OCI-LY3 (cell line): ENCODE data around the gene GPBAR1.

Source experiments
- H2AFZ ChIP-seq: fragments of 200-600, 300-600 bp; shearing (Covaris generic); 2 replicates; pipeline ENCODE4 v1.6.0; 2014; ENCODE audit warnings: antibody characterized with exemption, low read depth, low read length
- H3K27ac ChIP-seq: fragments of 200-600, 300-600 bp; sonication (generic); 2 replicates; pipeline ENCODE4 v1.5.1; 2014; ENCODE audit warnings: mild to moderate bottlenecking, low read length, moderate library complexity, mixed read lengths
- H3K27me3 ChIP-seq: fragments of 200-600, 300-600 bp; sonication (generic); 2 replicates; pipeline ENCODE4 v1.6.1; 2014; ENCODE audit warnings: low read depth, low read length, mixed read lengths
- H3K36me3 ChIP-seq: fragments of 200-600, 300-600 bp; sonication (generic); replicated peaks from 2 replicates; pipeline ENCODE3; 2014; ENCODE audit warnings: low read depth, low read length, mixed read lengths
- H3K4me1 ChIP-seq: fragments of 300-600, 200-600 bp; sonication (generic); 2 replicates; pipeline ENCODE4 v1.6.1; 2014; ENCODE audit warnings: low read length, mixed read lengths
- H3K4me2 ChIP-seq: fragments of 200-600, 300-600 bp; sonication (generic); 2 replicates; pipeline ENCODE4 v1.6.1; 2014; ENCODE audit warnings: low read length, mixed read lengths
- H3K4me3 ChIP-seq: fragments of 300-600, 200-600 bp; sonication (generic); 2 replicates; pipeline ENCODE4 v1.5.1; 2014; ENCODE audit warnings: antibody characterized with exemption, mild to moderate bottlenecking, low read length, moderate library complexity
- H3K79me2 ChIP-seq: fragments of 300-600, 200-600 bp; shearing (Covaris generic); 2 replicates; pipeline ENCODE4 v1.6.1; 2014; ENCODE audit warnings: mild to moderate bottlenecking, low read length, mixed read lengths
- H3K9ac ChIP-seq: fragments of 300-600, 200-600 bp; shearing (Covaris generic); 2 replicates; pipeline ENCODE4 v1.6.0; 2014; ENCODE audit warnings: mild to moderate bottlenecking, low read length, moderate library complexity
- H3K9me3 ChIP-seq: fragments of 200-600, 300-600 bp; shearing (Covaris generic); 2 replicates; pipeline ENCODE4 v1.6.1; 2014; ENCODE audit warnings: low read length, mixed read lengths; ENCODE audit not compliant: insufficient read depth
- H4K20me1 ChIP-seq: fragments of 200-600, 300-600 bp; sonication (generic); 2 replicates; pipeline ENCODE4 v1.6.1; 2016; ENCODE audit warnings: low read length, mixed read lengths; ENCODE audit not compliant: insufficient read depth
- EZH2phosphoT487 ChIP-seq: fragments of 200-600 bp; shearing (Covaris generic); IDR thresholded peaks from 2 replicates; pipeline ENCODE4 v1.6.1; 2018; ENCODE audit warnings: antibody characterized with exemption, mixed run types, low read depth
- TF ChIP-seq, protein P1 (sequence below): fragments of 200-600, 300-600 bp; sonication (generic); IDR thresholded peaks from 2 replicates; pipeline ENCODE4 v1.5.1; 2014; ENCODE audit warnings: antibody characterized with exemption, low read length, low read depth

Gene GPBAR1

DNA sequence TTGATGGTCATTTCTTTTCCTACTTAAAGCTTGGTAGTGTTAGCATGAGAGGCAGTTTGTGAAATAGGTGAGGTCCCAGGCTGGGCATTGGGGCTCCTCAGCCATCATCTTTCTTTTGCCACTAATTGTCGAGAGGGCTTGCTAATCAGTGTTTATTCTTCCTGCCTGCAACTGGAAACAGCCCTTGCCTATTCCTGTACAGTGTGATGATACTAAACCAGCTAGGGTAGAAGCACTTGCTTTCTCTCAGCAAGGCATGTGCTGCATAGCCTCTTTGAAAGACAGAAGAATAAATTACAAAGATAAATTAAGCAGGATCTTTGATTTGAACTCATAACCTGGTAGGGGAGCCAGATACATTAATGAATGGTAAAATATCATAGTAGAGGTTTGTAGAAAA, 16.6 kb upstream of the GPBAR1 start:
- no peak overlapping the region for H3K4me2 ChIP-seq
- H4K20me1 ChIP-seq = peaks cover 32% of the 10 kb centered on the region
- H3K9ac ChIP-seq = no peak overlapping the region
- no peaks in the 10 kb centered on the region for H3K27me3 ChIP-seq
- no peak for TF ChIP-seq EZH2phosphoT487
- TF ChIP-seq, protein P1, sequence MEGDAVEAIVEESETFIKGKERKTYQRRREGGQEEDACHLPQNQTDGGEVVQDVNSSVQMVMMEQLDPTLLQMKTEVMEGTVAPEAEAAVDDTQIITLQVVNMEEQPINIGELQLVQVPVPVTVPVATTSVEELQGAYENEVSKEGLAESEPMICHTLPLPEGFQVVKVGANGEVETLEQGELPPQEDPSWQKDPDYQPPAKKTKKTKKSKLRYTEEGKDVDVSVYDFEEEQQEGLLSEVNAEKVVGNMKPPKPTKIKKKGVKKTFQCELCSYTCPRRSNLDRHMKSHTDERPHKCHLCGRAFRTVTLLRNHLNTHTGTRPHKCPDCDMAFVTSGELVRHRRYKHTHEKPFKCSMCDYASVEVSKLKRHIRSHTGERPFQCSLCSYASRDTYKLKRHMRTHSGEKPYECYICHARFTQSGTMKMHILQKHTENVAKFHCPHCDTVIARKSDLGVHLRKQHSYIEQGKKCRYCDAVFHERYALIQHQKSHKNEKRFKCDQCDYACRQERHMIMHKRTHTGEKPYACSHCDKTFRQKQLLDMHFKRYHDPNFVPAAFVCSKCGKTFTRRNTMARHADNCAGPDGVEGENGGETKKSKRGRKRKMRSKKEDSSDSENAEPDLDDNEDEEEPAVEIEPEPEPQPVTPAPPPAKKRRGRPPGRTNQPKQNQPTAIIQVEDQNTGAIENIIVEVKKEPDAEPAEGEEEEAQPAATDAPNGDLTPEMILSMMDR = no peak
- H3K79me2 ChIP-seq = peaks cover 41% of the 10 kb centered on the region
- no peaks in the 10 kb centered on the region for H3K9me3 ChIP-seq
- no peaks in the 10 kb centered on the region for H3K4me1 ChIP-seq
- H3K36me3 ChIP-seq = peaks cover 75% of the 10 kb centered on the region
- no peak overlapping the region for H3K27ac ChIP-seq
- H3K4me3 ChIP-seq = no peak overlapping the region
- no peak overlapping the region for H2AFZ ChIP-seq

DNA sequence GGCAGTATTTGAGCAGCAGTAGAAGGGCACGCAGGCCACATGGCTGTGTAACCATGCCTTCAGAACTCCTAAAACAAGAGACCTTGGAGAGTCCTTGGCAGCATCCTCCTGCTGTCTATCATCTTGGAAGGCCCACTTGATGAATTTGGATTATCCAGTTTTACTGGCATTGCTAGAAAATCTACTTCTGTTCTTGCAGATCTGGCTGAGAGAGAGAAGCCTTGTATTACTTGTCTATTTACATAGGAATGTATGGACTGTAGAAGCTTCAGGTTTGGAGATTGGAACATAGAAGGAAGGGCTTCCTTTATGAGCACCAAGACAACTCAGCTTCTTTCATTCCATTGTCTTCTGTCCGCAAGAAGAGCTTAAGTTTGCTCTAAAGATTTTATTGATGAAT, 16.1 kb upstream of the GPBAR1 start:
- H3K9me3 ChIP-seq = no peaks in the 10 kb centered on the region
- no peak overlapping the region for H3K4me2 ChIP-seq
- no peaks in the 10 kb centered on the region for H3K27me3 ChIP-seq
- no peak overlapping the region for H3K9ac ChIP-seq
- peaks cover 32% of the 10 kb centered on the region for H4K20me1 ChIP-seq
- no peak overlapping the region for H3K27ac ChIP-seq
- TF ChIP-seq, protein P1 = no peak
- TF ChIP-seq EZH2phosphoT487 = no peak
- peaks cover 44% of the 10 kb centered on the region for H3K79me2 ChIP-seq
- no peak overlapping the region for H2AFZ ChIP-seq
- no peaks in the 10 kb centered on the region for H3K4me1 ChIP-seq
- peaks cover 78% of the 10 kb centered on the region for H3K36me3 ChIP-seq
- H3K4me3 ChIP-seq = no peak overlapping the region

DNA sequence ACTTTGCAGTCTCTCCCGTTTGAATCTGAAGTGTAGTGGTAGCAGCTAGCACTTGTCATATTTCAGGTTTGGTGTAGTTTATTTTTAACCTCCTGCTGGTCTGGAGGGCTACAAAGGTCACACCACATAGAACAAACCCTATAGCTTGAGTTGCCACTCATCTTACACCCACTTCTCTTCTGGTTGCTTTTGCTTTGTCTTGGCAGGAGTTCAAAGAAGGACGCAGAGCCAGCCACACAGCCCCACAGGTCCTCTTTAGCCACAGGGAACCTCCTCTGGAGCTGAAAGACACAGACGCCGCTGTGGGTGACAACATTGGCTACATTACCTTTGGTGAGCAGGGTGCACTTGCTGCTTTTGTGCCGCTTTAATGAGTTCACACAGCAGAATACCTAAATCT, 15.6 kb upstream of the GPBAR1 start:
- Histone ChIP-seq H3K79me2 (peaks cover 44% of the 10 kb centered on the region), H3K4me3 (no peak overlapping the region), H3K4me1 (no peaks in the 10 kb centered on the region), H3K36me3 (peaks cover 80% of the 10 kb centered on the region), H4K20me1 (peaks cover 32% of the 10 kb centered on the region), H3K4me2 (no peak overlapping the region), H3K27ac (no peak overlapping the region), H2AFZ (no peak overlapping the region), H3K9ac (no peak overlapping the region), H3K27me3 (no peaks in the 10 kb centered on the region), H3K9me3 (no peaks in the 10 kb centered on the region)
- TF ChIP-seq, protein P1 = no peak
- TF ChIP-seq EZH2phosphoT487 = no peak

DNA sequence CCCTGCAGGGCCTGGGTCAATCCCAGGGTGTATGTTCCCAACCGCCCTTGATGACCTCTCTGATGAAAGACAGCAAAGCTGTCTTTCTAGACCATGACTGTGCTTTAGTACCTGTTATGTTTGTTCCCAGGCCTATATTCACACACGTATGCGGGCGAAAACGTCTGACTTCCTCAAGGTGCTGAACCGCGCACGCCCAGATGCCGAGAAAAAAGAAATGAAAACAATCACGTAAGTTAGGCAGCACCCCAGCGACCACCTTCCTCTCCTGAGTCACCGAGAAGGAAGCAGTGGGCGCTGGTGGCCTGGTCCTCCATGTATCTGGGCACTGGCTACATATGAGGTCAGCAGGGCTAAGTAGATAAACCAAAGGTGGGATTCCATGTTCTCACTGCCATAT, 11.1 kb upstream of the GPBAR1 start:
- no peak overlapping the region for H2AFZ ChIP-seq
- peaks cover 18% of the 10 kb centered on the region; the same call in 1 of the 2 replicates for H3K79me2 ChIP-seq
- H3K27ac ChIP-seq = no peak overlapping the region
- H3K36me3 ChIP-seq = peaks cover 63% of the 10 kb centered on the region
- H3K9me3 ChIP-seq = no peaks in the 10 kb centered on the region
- H3K4me3 ChIP-seq = no peak overlapping the region
- H3K27me3 ChIP-seq = no peaks in the 10 kb centered on the region
- no peak overlapping the region for H3K4me2 ChIP-seq
- TF ChIP-seq, protein P1 = no peak
- no peak for TF ChIP-seq EZH2phosphoT487
- H3K4me1 ChIP-seq = peaks cover 2% of the 10 kb centered on the region
- H4K20me1 ChIP-seq = peaks cover 14% of the 10 kb centered on the region
- H3K9ac ChIP-seq = no peak overlapping the region
